ENCODE data around the gene ATP5ME.
"Not testable (repeated sequence)": the region's sequence is repeated elsewhere in the genome, so short reads cannot be mapped to it uniquely, and the experiment has no call there.

Gene ATP5ME

GRCh38 chr4:636628-637159 is 37.4 kb downstream of the ATP5ME start:
- no peak for DNase-seq (ENCODE audit: extremely low read depth in 1 of 2, low read depth in 1 of 2)

GRCh38 chr4:635851-636627 is 38.0 kb downstream of the ATP5ME start:
- DNase-seq (ENCODE audit: extremely low read depth in 1 of 2, low read depth in 1 of 2), result no peak

GRCh38 chr4:635066-635835 is 38.8 kb downstream of the ATP5ME start:
- DNase-seq (ENCODE audit: extremely low read depth in 1 of 2, low read depth in 1 of 2), result not testable (repeated sequence)

- DNase-seq (ENCODE audit: extremely low read depth in 1 of 2, low read depth in 1 of 2), result no peak
These were observed 39.5 kb downstream of the ATP5ME start for GRCh38 chr4:634599-634985.

- no peak for DNase-seq (ENCODE audit: extremely low read depth in 1 of 2, low read depth in 1 of 2)
These were observed 40.0 kb downstream of the ATP5ME start for GRCh38 chr4:633976-634598.

GRCh38 chr4:633406-633805 is 40.7 kb downstream of the ATP5ME start:
- DNase-seq (ENCODE audit: extremely low read depth in 1 of 2, low read depth in 1 of 2), result no peak

- no peak for DNase-seq (ENCODE audit: extremely low read depth in 1 of 2, low read depth in 1 of 2)
These were observed 41.1 kb downstream of the ATP5ME start for GRCh38 chr4:632926-633325.

GRCh38 chr4:632196-632790 is 41.8 kb downstream of the ATP5ME start:
- no peak for DNase-seq (ENCODE audit: extremely low read depth in 1 of 2, low read depth in 1 of 2)

- no peak for DNase-seq (ENCODE audit: extremely low read depth in 1 of 2, low read depth in 1 of 2)
These were observed 43.4 kb downstream of the ATP5ME start for GRCh38 chr4:630656-631055.

- DNase-seq (ENCODE audit: extremely low read depth in 1 of 2, low read depth in 1 of 2), result no peak
These were observed 44.0 kb downstream of the ATP5ME start for GRCh38 chr4:629915-630641.

- no peak for DNase-seq (ENCODE audit: extremely low read depth in 1 of 2, low read depth in 1 of 2)
These were observed 44.5 kb downstream of the ATP5ME start for GRCh38 chr4:629636-629914.

- DNase-seq (ENCODE audit: extremely low read depth in 1 of 2, low read depth in 1 of 2), result no peak
These were observed 45.0 kb downstream of the ATP5ME start for GRCh38 chr4:628821-629635.

GRCh38 chr4:628311-628741 is 45.8 kb downstream of the ATP5ME start:
- DNase-seq (ENCODE audit: extremely low read depth in 1 of 2, low read depth in 1 of 2), result no peak

- DNase-seq (ENCODE audit: extremely low read depth in 1 of 2, low read depth in 1 of 2), result no peak
These were observed 46.5 kb downstream of the ATP5ME start for GRCh38 chr4:627347-628125.

- no peak for DNase-seq (ENCODE audit: extremely low read depth in 1 of 2, low read depth in 1 of 2)
These were observed 47.6 kb downstream of the ATP5ME start for GRCh38 chr4:626201-627091.

- DNase-seq (ENCODE audit: extremely low read depth in 1 of 2, low read depth in 1 of 2), result no peak
These were observed 48.4 kb downstream of the ATP5ME start for GRCh38 chr4:625631-626161.

- no peak for DNase-seq (ENCODE audit: extremely low read depth in 1 of 2, low read depth in 1 of 2)
These were observed 49.1 kb downstream of the ATP5ME start, which contains the start of gene PDE6B for GRCh38 chr4:624705-625590. Gene PDE6B (plus strand): TSS chr4:625573. CDS start chr4:625627, 54 bp downstream.
